NCI-H2029 (cell line): ENCODE data around the gene BDP1.
"Not testable (repeated sequence)": the region's sequence is repeated elsewhere in the genome, so short reads cannot be mapped to it uniquely, and the experiment has no call there.

Experiments used
- DNase-seq: peaks from one replicate; lab custom pipeline; 2025; lab: John Stamatoyannopoulos, UW

BDP1 gene

DNA sequence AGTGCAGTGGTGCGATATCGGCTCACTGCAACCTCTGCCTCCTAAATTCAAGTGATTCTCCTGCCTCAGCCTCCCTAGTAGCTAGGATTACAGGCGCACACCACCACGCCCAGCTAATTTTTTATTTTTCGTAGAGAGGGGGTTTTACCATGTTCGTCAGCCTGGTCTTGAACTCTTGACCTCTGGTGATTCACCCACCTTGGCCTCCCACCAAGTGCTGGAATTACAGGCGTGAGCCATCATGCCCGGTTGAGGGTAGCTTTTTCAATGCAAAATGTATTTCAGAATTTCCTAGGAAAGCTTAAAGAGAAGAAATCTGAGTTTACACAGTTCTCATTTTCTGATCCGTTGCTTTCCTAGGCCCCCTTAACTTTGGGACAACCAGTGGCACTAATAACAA is 15.7 kb downstream of the BDP1 start:
- DNase-seq, result no peak

DNA sequence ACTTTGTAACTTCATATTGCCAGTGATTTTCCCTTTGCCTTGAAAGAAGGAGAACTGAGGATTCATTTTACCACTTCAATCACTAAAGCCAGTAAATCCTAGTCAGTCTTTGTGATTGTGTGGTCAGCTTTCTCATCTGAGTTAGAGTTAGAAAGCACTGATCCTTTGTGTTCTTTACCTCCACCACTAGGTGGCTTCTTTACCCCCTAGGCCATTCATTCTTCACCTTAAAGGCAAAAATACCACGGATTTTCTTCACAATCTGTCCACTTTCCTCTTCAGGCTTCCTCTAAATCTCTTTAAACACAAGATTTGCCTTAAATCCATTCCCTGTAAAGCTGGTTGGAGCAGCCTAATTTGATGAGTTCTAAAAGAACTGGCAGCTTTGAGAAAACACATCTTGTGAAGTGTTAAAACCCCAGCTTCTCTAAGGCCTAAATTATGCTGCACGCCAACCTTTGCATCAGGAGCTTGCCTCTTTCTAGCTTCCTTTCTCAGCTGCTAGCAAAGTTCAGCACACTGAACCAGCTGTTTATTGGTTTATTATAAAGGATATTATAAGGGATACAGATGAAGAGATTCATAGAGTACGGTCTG is 20.4 kb downstream of the BDP1 start:
- no peak for DNase-seq

DNA sequence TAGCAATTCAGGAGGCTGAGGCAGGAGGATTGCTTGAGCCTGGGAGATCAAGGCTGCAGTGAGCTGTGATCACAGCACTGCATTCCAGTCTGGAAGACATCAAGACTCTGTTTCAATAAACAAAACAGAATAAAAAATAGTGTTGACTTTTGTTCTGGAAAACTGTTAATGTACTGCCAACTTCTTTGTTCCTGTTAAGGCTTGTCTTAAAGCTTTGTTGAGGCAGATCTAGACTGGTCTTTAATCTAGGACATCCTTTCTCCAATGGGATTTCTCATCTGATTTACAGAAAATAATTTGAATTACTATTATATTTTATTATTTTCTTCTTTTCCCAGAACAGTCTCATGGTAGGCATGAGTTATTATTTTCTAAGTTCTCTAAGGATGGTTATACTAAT is 26.0 kb downstream of the BDP1 start:
- DNase-seq, result no peak

DNA sequence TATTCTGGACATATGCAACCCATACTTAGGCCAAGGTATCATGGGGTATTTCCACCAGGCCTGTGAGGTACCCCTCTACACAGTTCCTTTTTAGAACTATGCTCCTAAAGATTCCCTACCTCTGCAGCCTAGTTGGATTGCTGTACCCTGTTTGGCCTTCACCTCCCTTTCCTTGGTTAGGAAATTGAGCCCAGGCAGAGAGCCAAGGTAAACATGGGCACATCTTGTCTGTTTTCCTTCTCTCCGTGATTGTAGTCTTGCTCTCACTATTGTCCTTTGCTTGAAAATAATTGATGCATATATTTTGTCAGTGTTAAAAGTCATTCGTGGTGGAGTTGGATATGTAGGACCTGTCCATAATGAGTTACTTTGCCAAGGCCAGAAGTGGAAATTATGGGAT is 26.7 kb downstream of the BDP1 start:
- DNase-seq, result peak; percentile 43

DNA sequence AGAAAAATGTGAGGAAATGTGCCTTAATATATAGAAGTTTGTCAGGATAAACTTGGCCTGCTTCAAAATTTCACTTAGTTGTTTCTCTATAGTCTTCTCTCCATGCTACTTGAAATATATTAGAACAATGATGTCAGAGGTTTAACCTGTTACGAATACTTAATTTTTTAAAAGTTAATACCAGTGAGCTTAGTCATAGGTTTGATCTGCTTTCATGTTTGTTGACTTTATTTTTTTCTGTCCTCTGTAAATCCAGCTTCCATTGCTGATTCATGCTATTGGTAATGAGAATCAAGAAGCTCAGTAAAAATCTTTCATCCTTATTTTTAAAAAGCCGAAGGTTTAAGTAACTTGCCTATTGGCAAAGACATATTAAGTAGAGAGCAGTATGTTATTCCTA is 27.9 kb downstream of the BDP1 start:
- no peak for DNase-seq

DNA sequence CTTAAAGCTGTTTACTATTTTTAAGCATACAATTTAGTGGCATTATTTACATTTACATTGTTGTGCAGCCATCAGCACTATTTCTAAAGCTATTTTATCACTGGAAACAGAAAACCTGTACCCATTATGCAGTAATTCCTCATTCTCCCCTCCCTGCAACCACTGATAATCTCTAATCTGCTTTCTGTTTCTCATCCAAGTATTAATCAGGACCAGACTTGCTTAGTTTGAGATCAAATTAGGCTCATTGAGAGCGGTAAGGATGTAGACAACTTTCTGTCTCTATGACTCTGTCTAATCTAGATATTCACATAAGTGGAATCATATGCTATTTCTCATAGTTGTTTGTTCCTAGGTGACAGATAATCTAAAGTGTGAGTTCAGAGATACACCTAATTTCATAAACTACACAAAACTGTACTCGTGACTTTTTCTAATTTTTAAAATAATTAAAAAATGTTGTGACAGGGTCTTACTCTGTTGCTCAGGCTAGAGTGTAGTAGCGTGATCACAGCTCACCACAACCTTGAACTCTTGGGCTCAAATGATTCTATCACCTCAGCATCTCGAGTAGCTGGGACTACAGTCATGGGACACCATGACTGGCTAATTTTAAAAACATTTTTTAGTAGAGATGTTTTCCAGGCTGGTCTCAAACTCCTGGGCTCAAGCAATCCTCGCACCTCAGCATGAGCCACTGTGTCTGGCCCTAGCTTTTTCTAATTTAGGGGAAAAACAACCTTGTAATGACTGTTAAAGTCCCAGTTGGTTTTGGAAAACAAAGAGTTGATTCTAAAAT is 37.6 kb downstream of the BDP1 start:
- DNase-seq, result no peak

DNA sequence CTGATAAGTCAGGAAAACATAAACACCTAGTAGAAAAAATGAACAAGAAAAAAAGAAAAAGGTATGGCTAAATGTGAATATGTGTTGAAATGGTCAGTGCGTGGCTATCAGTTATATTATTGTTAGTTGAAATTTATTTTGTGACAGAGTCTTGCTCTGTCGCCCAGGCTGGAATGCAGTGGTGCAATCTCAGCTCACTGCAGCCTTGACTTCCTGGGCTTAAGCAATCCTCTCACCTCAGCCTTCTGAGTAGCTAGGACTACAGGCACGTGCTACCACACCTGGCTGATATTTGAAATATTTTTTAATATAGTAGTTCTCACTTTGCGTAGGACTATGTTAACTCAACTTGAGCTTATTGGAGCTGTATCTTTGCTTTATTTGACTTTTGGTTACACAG is 38.8 kb downstream of the BDP1 start:
- not testable (repeated sequence) for DNase-seq

DNA sequence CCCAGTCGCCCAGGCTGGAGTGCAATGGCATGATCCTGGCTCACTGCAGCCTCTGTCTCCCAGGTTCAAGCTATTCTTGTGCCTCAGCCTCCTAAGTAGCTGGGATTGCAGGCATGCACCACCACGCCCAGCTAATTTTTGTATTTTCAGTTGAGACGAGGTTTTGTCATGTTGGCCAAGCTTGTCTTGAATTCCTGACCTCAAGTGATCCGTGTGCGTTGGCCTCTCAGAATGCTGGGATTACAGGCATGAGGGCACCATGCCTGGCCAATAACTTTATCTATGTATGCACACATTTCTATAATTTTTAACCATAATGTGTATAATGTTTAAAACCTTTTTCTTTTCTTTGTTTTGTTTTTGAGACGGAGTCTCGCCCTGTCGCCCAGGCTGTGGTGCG is 43.3 kb downstream of the BDP1 start:
- DNase-seq, result not testable (repeated sequence)

DNA sequence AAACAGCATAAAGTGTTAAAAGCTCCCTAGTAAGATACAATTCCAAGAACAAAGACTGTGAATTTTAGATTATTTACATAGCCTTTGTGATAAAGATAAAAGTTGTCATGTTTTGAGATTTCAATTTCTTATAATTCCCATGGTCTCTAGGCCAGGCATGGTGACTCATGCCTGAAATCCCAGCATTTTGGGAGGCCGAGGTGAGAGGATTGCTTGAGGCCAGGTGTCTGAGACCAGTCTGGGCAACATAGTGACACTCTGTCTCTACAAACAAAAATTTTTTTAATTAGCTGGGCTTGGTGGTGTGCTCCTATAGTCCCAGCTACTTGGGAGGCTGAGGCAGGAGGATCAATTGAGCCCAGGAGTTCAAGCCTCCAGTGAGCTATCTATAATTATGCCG is 48.1 kb downstream of the BDP1 start:
- DNase-seq, result no peak

DNA sequence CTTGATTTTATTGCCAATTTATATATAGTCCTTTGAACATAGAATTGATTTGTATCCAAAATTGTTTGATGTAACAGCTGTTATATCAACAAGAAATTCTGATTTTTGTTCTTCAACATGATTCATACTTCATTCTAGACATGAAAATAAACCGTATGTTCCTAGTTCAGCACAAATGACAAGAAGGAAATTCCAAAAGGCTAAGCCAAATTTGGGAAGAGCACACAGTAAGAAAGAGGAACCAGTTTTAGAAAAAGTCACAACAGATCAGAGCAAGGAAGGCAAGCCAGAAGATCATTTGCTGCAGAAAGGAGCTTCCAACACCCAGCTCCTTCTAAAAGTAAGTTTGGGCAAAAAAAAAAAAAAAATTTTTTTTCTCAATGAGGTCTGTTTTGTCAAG is 66.7 kb downstream of the BDP1 start:
- no peak for DNase-seq

DNA sequence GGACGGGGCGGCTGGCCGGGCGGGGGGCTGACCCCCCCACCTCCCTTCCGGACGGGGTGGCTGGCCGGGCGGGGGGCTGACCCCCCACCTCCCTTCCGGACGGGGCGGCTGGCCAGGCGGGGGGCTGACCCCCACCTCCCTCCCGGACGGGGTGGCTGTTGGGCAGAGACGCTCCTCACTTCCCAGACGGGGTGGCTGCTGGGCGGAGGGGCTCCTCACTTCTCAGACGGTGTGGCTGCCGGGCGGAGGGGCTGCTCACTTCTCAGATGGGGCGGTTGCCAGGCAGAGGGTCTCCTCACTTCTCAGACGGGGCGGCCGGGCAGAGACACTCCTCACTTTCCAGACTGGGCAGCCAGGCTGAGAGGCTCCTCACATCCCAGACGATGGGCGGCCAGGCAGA is 70.2 kb downstream of the BDP1 start:
- not testable (repeated sequence) for DNase-seq

DNA sequence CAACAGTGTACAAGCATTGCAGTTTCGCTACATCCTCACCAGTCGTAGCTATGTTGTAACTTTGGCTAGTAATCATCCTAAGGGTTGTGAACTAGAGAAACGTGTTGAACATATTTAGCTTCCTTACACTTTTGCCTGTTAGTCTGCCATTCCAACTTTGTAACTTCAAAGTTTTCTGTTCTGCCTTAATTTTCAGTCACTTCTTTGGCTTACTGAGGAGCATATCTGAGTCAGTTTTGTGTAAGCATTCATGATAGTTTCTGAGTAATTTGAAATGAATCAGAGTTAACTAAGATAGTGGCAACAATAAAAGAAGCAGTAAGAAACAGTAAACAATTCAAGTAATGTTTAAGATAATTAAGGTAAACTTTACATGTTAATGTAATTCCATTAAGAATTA is 72.8 kb downstream of the BDP1 start:
- no peak for DNase-seq

DNA sequence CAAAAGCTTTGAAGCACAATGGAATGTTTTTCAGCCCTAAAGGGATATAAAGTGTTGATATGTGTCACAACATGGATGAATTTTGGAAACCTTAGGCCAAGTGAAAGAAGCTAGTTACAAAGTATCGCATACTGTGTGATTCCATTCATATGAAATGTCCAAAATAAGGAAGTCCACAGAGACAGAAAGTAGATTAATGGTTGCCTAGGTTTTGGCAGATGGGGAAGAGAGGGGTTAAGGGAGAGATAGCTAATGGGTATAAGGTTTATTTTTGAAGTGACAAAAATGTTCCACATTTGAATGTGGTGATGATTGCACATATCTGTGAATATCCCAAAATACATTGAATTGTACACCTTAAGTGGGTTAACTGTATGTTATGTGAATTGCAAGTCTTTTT is 74.2 kb downstream of the BDP1 start:
- DNase-seq, result no peak

DNA sequence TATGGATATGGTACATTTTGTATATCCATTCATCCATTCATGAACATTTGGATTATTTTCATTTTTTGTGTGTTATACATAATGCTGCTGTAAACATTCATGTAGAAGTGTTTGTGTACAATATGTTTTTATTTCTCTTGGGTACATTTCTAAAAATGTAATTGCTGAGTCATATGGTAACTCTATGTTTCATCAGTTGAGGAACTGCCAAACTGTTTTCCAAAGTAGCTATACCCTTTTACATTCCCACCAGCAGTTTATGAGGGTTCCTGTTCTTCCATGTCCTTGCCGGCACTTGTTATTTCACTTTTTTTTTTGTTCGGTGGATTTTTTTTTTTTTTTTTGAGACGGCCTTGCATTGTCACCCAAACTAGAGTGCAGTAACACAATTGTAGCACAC is 77.7 kb downstream of the BDP1 start:
- no peak for DNase-seq

DNA sequence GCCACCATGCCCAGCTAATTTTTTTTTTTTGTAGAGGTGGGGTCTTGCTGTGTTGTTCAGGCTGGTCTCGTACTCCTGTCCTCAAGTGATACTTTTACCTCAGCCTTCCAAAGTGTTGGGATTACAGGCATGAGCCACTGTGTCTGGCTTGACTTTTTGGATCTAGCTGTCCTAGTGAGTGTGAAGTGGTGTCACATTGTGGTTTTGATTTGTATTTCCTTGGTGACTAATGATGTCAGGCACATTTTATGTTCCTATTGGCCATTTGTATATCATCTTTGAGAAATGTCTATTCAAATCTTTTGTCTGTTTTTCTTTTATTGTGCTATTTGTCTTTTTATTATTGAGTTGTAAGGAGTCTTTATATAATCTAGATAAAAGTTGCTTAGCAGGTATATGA is 78.2 kb downstream of the BDP1 start:
- no peak for DNase-seq

DNA sequence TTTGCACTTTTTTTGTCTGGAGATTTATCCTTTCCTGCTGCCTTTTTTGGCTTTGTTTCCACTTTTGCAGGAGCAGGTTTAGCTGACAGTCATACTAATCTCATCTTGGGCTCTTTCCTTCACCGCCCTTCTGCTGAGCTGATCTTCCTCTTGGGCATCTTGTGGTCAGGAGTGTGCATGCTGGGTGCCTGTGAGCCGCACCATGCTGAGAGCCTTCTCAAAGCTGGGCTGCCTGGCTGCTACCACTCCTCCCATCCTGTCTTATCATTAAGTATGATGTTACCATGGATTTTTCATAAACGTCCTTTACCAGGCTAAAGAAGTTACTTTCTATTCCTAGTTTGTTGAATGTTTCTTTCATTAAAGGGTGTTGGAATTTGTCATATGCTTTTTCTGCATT is 82.2 kb downstream of the BDP1 start:
- no peak for DNase-seq

DNA sequence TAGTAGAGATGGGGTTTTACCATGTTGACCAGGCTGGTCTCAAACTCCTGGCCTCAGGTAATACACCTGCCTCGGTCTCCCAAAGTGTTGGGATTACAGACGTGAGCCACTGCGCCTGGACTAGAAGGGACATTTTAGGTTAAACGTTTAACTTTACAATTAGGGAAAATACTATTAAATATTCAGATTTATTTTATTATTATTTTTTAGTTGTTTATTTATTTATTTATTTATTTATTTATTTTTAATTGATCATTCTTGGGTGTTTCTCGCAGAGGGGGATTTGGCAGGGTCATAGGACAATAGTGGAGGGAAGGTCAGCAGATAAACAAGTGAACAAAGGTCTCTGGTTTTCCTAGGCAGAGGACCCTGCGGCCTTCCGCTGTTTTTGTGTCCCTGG is 95.4 kb downstream of the BDP1 start:
- not testable (repeated sequence) for DNase-seq

DNA sequence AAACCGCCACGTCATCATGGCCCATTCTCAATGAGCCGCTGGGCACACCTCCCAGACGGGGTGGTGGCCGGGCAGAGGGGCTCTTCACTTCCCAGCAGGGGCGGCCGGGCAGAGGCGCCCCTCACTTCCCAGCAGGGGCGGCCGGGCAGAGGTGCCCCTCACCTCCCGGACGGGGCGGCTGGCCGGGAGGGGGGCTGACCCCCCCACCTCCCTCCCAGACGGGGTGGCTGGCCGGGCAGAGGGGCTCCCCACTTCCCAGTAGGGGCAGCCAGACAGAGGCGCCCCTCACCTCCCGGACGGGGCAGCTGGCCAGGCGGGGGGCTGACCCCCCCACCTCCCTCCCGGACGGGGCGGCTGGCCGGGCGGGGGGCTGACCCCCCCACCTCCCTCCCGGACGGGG is 96.1 kb downstream of the BDP1 start:
- not testable (repeated sequence) for DNase-seq

DNA sequence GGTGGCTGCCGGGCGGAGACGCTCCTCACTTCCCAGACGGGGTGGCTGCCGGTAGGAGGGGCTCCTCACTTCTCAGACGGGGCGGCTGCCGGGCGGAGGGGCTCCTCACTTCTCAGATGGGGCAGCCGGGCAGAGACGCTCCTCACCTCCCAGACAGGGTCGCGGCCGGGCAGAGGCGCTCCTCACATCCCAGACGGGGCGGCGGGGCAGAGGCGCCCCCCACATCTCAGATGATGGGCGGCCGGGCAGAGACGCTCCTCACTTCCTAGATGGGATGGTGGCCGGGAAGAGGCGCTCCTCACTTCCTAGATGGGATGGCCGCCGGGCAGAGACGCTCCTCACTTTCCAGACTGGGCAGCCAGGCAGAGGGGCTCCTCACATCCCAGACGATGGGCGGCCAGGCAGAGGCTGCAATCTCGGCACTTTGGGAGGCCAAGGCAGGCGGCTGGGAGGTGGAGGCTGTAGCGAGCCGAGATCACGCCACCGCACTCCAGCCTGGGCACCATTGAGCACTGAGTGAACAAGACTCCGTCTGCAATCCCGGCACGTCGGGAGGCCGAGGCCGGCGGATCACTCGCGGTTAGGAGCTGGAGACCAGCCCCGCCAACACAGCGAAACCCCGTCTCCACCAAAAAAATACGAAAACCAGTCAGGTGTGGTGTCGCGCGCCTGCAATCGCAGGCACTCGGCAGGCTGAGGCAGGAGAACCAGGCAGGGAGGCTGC is 96.7 kb downstream of the BDP1 start:
- DNase-seq, result not testable (repeated sequence)

DNA sequence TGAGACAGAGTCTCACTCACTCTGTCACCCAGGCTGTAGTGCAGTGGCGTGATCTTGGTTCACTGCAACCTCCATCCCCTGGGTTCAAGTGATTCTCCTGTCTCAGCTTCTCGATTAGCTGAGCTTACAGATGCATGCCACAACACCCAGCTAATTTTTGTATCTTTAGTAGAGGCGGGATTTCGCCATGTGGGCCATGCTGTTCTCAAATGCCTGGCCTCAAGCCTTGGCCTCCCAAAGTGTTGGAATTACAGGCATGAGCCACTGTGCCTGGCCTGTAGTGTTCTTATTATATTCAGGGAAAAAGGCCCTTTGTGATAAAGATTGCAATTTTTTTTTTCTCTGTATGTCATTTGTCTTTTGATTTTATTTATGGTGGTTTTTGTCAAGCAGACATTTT is 107.7 kb downstream of the BDP1 start:
- no peak for DNase-seq

DNA sequence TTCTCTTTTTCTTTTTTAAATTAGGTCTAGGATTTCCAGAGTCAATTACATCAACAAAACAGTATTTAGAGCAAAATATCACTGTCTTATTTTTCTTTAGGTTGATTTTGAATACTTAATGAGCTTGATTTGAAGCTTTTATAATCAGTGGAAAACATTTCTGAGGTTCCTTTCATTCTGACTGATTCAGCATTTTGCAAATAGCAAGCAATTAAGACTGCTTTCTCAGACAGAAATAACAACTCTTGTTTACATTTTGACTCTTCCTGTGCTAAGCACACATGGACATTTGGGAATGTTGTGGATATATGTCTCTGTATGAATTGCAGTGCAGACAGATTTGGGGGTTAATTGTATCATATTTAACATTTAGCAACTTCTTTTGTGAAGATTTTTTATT is 109.4 kb downstream of the BDP1 start:
- no peak for DNase-seq

DNA sequence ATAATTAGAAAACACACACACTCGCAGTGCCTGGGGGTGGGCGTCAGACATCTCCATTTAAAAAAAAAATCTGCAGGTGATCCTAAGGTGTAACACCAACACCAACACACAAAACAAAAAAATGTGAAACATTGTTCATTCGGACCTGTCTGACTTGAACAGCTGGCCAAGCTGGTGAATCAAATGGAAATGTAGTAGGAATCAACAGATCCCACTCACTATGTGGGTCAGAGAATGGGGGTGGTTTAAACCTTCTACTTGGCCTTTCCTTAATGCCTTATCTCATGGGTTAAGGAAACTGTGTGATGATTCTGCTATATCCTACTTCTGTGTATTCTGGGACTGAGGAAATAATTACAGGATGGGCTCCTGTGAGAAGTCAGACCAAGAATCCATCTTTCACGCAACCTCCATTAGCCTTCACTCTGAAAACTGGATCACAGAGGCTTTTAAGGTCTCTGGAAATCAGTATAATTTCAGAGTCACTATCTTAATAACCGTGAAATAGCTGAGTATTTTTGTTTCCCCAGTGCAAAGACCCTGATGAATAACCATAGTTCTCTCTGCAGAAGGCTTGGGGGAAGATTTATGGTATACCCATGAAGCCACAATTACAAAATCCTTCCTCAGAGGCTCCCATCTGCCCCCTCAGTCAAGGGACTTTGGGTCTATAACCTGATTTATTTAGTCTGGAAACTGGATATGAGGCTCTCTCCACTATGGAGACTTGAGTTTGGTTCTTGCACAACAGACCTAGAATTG is 114.5 kb downstream of the BDP1 start:
- DNase-seq, result no peak

DNA sequence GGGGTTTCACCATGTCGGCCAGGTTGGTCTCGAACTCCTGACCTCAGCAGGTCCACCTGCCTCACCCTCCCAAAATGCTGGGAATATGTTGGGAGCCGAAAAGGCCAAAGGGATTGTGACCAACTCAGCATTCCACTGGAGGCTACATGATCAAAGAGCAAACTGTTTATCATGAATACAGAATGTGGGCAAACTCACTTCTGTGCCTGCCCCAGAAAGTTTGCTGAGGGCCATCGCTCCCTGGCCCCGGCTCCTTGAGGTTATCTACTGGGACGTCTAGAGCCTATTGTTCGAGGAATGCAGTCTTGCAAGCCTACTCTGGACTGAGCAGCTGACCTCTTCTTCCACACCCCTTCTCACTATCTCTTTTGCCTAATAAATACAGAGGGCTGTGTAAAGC is 116.4 kb downstream of the BDP1 start:
- DNase-seq, result not testable (repeated sequence)
